Measurements from ENCODE around the gene AHNAK.
"Not testable (repeated sequence)": the region's sequence is repeated elsewhere in the genome, so short reads cannot be mapped to it uniquely, and the experiment has no call there.

The AHNAK gene

DNA sequence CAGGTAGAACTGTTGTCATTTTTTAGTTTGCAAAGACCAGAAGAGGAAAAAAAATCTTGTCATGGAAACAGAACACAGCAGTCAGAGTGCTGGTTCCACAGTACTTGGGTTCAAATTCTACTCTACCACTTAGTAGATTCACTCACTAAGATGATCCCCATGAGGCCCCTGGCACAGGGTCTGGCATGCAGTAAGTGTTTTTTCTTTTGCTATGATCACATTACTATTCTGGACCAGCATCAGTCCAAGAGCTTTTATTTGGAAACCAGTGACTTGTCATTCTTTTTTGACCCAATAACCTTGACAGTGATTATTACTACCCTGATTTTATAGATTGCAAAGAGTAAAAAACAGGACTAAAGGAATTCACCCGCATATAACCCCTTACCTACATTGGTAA lies 23.0 kb upstream of the AHNAK start:
- TF ChIP-seq, protein P1, sequence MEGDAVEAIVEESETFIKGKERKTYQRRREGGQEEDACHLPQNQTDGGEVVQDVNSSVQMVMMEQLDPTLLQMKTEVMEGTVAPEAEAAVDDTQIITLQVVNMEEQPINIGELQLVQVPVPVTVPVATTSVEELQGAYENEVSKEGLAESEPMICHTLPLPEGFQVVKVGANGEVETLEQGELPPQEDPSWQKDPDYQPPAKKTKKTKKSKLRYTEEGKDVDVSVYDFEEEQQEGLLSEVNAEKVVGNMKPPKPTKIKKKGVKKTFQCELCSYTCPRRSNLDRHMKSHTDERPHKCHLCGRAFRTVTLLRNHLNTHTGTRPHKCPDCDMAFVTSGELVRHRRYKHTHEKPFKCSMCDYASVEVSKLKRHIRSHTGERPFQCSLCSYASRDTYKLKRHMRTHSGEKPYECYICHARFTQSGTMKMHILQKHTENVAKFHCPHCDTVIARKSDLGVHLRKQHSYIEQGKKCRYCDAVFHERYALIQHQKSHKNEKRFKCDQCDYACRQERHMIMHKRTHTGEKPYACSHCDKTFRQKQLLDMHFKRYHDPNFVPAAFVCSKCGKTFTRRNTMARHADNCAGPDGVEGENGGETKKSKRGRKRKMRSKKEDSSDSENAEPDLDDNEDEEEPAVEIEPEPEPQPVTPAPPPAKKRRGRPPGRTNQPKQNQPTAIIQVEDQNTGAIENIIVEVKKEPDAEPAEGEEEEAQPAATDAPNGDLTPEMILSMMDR (IDR thresholded peaks at IDR 0.05; ENCODE audit: extremely low read depth, insufficient read depth, missing control alignments): no peak
- in situ Hi-C loops (cut with MboI; ENCODE audit: low pct_unique_long_range_greater_than_20kb, low sequenced_read_pairs, unreplicated experiment): loop anchor here (10.0 kb wide), 1 partner anchor 145 kb away; no protein-coding TSS in a partner anchor
- no peak for DNase-seq (ENCODE audit: low spot score)

DNA sequence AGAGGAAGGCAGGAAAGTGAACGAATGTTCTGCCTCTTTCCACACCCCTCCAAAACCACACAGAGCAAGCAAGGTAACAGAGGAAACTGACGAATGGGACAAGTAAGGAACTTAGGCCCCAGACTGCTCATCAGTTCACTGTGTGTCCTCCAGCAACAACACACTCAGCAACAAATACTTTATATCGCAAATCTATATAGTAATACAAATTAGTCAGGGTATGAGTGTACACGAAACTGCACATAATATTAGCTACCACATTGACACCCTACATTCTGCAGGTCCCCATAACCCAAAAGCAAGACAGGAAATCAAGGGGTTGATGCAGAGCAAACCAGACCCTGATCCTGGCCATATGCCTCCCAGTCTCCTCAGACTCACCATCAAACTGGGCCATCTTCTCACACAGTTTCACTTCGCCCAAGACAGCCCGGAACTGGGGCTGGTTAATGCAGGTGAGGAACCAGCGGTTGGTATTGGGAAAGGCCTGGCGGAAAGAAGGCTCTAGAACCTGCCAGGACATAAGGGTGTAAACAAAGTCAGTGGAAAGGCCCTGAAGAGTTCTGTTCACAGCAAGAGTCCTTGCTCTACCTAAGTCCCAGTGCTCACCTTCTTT lies 20.5 kb upstream of the AHNAK start:
- TF ChIP-seq, protein P1 (IDR thresholded peaks at IDR 0.05; ENCODE audit: extremely low read depth, insufficient read depth, missing control alignments): no peak
- in situ Hi-C loops (cut with MboI; ENCODE audit: low pct_unique_long_range_greater_than_20kb, low sequenced_read_pairs, unreplicated experiment): loop anchor here (10.0 kb wide), 1 partner anchor 142 kb away; no protein-coding TSS in a partner anchor
- DNase-seq (ENCODE audit: low spot score): no peak

DNA sequence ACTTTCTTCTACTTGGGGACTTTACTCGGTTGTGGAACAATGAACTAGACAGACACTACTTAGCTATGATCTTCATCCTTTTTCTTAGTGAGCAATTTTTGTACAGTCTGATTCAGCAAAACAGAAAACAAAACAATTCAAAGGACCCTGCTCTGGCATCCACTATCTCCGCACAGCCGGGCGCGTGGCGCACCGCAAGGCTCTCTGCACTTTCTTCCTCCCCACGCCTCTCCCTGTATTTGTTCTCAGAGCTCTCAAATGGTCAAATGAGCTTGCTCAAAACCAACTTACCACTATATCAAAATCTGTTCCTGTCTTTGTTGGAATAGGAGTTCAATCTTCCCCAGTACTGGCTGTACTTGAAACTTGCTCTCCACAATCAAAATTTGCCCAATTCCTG lies 19.6 kb upstream of the AHNAK start:
- in situ Hi-C loops (cut with MboI; ENCODE audit: low pct_unique_long_range_greater_than_20kb, low sequenced_read_pairs, unreplicated experiment): loop anchor here (10.0 kb wide), 1 partner anchor 141 kb away; no protein-coding TSS in a partner anchor
- TF ChIP-seq, protein P1 (IDR thresholded peaks at IDR 0.05; ENCODE audit: extremely low read depth, insufficient read depth, missing control alignments): no peak
- no peak for DNase-seq (ENCODE audit: low spot score)

DNA sequence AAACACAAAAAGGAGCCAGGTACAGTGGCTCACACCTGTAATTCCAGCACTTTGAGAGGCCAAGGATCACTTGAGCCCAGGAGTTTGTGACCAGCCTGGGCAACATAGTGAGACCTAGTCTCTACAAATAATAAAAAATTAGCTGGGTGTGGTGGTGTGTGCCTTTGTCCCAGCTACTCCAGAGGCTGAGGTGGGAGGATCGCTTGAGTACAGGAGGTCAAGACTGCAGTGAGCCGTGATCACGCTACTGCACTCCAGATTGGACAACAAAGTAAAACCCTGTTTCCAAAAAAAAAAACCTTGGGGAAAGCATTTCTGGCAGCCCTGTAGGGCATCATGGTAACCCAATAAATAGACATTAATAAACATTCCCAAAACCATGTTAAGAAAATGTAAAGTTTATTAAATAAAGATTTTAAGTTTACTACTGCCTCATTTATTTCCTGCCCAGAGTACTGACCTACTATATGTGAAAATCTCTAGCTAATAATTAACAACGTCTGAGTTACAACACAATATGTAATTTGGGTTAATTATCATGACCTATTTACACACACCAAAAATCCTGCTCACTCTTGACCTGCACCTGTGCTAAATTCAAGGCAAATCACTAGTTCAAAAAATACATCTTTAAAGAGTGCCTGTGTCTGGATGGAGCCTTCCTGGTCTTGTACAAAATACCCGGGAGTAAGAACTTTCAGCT lies 18.6 kb upstream of the AHNAK start:
- no peak for DNase-seq (ENCODE audit: low spot score)
- in situ Hi-C loops (cut with MboI; ENCODE audit: low pct_unique_long_range_greater_than_20kb, low sequenced_read_pairs, unreplicated experiment): loop anchor here (10.0 kb wide), 1 partner anchor 140 kb away; no protein-coding TSS in a partner anchor
- TF ChIP-seq, protein P1 (IDR thresholded peaks at IDR 0.05; ENCODE audit: extremely low read depth, insufficient read depth, missing control alignments): no peak

DNA sequence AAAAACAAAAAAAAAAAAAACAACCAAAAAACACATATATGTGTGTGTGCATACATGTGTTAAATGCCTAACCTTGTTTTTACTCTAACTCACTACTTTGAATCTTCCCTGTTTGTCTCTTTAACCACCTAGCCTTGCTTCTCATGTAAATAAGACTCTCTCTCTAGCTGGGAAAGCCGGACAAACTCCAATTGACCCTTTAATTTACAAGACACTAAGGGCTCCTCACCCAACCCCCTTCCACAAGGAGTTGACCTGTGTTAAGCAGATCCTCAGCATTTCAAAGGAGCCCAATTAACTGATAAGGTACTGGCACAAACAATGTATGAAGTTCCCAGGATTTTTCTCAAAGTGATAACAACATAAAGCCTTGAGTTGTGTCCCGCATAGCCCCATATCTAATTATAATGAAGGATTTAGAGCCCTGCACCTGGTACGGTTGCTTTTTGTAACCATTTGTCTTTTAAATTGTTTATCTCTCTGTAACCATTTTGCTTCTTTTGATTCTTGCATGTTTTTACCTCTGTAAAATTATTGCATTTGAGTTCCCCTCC lies 15.1 kb upstream of the AHNAK start:
- not testable (repeated sequence) for DNase-seq (ENCODE audit: low spot score)
- in situ Hi-C loops (cut with MboI; ENCODE audit: low pct_unique_long_range_greater_than_20kb, low sequenced_read_pairs, unreplicated experiment): loop anchor here (10.0 kb wide), 1 partner anchor 137 kb away; no protein-coding TSS in a partner anchor

DNA sequence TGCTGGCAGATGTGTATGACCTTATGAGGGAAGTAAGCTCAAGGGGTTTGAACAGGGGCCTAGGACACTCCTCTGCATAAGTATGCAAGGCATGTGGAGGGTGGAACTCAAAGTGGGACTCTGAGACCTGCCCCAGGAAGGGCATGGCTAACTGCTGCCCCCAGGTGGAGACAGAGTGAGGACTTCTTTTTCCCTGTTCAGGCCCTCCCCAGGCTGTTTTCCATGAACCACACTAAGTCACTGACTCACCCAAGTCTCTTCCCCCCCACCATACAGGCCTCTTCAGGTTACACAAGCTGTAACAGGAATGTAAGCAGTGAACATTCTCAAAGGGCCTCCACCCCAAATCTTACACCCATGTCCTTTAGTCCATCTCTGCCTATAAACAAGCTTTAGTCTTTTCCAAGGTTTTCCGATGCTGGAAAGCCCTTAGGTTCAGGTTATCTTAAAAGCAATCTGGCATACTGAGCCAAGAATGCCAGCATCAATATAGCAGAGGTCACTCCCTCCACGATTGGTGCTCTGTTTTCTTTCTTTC lies 14.0 kb upstream of the AHNAK start:
- TF ChIP-seq, protein P1 (IDR thresholded peaks at IDR 0.05; ENCODE audit: extremely low read depth, insufficient read depth, missing control alignments): peak; percentile 72
- in situ Hi-C loops (cut with MboI; ENCODE audit: low pct_unique_long_range_greater_than_20kb, low sequenced_read_pairs, unreplicated experiment): loop anchor here (10.0 kb wide), 1 partner anchor 136 kb away; no protein-coding TSS in a partner anchor
- DNase-seq (ENCODE audit: low spot score): no peak

DNA sequence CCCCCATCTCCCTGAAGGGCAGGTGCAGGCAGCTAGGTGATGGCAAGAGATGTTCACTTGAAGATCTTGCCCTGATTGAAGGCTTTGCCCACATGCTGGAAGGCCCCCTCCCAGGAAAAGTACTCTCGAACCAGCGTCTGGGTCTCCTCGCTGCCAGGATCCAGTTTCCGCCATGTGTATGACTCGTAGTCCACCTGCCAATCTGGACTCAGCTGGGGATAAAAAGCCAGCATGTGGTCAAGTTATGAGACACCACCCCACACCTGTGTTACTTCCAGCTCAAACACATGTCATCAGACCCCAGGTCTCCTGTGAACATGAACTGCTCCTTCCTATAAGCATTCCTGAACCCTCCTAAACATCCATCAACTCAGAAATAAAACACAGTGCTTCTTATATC lies 13.0 kb upstream of the AHNAK start:
- not testable (repeated sequence) for DNase-seq (ENCODE audit: low spot score)
- in situ Hi-C loops (cut with MboI; ENCODE audit: low pct_unique_long_range_greater_than_20kb, low sequenced_read_pairs, unreplicated experiment): loop anchor here (10.0 kb wide), 1 partner anchor 135 kb away; no protein-coding TSS in a partner anchor

Measured in GM13977 (cell line).